ENCODE results near the gene LSMEM2.
A peak's percentile ranks its signal among the peaks of the same experiment; 100 is the strongest.
"Not testable (repeated sequence)": the region's sequence is repeated elsewhere in the genome, so short reads cannot be mapped to it uniquely, and the experiment has no call there.

LSMEM2 gene

DNA sequence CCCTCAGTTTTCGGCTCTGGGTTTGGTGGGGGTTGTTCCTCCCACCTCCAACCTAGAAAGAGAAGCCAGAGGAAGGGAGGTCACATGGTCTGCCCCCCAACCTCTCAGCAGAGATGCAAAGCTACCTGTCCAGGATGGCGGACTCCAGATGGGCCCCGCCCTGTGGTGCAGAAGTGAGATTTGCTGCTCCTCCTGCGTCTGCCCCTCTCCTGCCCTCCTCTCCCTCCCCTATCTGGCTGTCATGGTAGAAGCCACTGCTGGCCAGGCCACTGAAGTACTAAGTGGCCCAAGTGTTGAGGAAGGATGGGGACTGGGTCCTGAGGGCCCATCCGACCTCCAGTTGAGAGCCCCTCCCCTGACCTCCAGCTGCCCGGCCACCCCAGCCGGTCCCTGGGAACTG is 12.1 kb upstream of the LSMEM2 start:
- no peak for DNase-seq

DNA sequence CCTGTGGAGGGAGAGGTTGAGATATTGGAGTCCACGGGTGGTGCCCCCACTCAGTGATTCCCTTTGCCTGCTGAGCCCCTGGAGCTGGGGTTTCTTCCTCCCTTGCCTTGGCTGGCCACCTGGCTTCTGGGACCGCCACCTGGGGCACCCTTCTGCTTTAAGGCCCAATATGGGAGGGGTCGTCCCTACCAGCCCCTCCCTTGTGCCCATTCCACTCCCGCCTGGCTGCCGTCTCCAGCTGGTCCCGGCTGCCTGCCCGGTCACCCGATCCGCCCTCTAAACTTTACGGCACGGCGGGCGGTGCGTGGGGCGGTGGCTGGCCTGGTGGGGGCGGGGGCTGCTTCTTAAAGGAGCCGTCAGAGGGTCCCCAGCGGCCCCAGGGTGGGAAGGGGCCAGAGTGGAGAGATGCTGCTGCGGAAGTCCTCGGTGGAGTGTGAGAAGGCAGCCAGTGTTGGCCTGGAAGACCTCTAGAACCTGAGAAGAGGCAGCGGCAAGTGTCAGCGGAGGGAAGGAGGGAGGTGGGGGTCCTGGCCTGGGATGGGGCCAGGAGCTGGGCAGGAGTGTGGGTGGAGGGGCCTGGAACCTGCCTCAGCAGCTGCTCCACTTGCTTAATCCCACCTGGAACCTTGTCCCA is 11.5 kb upstream of the LSMEM2 start:
- DNase-seq, result no peak

DNA sequence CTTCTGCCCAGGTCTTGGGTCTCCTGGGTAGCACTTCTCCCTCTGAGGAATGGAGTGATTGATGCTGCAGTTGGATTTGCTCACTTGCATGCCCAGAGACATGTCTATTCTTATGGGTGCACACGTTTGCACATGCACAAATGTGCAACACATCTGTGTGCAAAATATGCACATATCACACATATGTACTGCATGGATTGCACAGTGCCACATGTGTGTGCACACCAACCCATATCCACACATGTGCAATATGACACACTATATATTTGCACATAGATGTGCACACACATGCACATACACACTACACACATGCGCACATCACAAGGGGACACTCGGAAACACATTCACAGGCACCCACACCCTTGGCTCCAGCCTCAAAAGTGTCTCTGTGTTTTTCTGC is 10.6 kb upstream of the LSMEM2 start:
- no peak for DNase-seq

DNA sequence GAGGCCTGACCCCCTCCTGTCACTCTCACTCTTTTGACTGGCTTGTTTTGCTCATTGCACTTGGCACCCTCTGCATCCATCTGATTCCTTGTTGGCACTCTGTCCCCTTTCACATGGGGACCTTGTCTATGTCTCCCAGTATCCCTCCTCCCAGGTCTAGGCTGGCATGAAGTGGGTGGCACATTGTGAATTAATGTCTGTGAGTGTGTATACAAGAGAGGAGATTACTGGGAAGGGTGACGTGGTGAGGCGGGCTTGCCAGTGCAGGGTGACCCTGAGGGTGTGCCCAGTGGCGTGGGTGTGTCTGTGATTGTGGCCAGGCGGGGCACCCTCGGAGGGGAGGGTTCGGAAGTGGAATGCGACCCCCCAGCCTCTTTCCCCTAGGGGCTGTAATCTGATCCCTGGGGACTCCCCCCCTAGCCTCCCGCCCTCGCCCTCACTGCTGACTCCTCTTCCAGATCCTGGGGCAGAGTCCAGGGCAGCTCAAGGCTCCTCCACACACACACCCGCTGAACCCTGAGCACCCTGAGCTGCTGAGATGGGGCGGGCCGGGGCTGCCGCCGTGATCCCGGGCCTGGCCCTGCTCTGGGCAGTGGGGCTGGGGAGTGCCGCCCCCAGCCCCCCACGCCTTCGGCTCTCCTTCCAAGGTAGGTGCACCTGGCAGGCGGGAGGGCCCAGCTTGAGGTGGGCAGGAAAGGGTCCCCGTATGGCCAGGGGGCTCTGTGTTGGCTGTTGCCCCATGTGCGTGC is 10.0 kb upstream of the LSMEM2 start, which contains the start of gene SEMA3B:
Gene SEMA3B (plus strand): TSS at position 445 of the 749 bp plus-strand sequence. CDS start 94 bp downstream, at position 539.
- no peak for DNase-seq

DNA sequence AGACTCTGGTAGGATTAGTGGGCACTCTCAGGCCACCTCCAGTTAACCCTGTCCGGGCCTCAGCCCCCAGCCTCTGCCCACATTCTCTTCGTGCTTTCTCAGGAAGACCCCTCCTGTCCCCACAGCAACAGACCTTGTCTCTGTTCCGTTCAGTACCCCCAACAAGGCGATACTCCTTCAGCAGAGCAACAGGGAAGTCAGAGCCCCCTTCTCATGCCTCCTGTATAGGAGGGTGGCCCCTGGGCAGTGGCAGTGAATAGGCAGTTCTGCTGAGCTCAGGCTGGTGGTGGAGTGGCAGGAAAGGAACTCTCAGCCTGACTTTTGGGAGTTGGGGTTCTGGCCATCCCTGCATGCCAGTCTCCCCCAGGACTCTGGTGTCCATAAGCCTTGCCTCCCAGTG is 9.4 kb upstream of the LSMEM2 start:
- no peak for DNase-seq

DNA sequence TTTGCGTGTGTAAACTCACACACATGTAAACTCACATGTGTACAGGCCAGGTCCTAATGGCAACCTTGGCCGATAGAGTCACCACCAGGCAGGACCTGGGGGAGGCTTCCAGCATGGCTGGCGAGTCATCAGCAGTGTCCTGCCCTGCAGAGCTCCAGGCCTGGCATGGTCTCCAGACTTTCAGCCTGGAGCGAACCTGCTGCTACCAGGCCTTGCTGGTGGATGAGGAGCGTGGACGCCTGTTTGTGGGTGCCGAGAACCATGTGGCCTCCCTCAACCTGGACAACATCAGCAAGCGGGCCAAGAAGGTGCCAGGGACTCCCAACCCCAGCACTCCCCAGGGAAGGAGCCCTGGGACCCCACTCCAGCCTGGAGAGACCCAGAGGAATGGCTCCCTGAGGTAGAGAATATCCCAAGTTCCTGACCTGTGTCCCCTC is 8.9 kb upstream of the LSMEM2 start:
- DNase-seq, result no peak

DNA sequence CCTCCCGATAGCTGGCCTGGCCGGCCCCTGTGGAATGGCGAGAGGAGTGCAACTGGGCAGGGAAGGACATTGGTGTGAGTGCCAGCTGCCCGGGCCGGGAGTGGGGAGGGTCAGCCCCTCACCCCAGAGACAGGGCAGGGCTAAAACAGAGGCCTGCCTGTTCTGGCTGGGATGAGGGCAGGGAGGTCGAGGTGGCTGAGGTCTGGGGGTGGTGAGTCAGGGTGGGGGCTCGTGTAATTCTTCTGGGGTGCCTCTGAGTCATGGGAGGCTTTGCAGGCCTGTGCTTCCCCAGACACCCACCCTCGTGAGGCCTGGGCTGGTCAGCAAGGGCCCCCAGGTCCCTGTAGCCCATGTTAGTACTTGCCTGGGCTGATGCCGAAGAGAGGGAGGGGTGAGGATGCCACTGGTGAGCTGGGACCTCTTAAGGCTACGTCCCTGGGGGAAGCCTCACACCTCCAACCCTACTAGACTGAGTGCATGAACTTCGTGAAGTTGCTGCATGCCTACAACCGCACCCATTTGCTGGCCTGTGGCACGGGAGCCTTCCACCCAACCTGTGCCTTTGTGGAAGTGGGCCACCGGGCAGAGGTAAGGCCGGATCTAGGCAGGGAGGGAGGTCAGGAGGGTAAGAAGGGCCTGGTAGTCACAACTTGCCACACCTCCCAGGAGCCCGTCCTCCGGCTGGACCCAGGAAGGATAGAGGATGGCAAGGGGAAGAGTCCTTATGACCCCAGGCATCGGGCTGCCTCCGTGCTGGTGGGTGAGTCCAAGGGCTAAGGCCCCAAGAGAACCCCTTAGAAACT is 8.3 kb upstream of the LSMEM2 start:
- no peak for DNase-seq

DNA sequence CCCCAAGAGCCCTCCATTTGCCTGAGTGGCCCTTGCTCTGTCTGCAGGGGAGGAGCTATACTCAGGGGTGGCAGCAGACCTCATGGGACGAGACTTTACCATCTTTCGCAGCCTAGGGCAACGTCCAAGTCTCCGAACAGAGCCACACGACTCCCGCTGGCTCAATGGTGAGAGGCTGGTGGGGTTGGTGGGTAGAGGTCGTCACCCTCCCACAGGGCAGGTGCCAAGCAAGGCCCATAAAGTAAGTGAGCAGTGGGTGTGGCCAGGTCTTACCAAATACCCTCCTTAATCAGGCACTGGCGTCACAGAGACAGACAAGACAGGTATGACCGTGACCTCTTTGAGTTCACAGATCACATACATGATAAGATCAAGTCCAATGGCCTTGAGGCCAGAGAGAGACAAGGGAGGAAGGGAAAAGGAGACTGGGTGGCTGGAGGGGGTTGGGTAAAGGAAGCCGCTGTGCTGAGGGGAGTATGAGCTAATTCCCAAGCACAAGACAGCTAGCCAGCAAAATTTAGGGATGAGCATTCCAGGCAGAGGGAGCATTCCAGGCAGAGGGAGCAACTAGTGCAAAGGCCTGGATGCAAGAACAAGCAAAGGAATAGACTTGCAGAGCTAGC is 7.5 kb upstream of the LSMEM2 start:
- no peak for DNase-seq

DNA sequence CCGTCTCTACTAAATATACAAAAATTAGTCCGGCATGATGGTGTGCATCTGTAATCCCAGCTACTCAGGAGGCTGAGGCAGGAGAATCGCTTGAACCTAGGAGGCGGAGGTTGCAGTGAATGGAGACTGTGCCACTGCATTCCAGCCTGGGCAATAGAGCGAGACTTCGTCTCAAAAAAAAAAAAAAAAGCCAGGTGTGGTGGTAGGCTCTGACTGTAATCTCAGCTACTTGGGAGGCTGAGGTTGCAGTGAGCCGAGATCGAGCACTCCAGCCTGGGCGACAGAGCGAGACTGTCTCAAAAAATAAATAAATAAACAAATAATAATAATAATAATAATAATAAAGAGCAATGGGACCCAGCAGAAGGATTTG is 6.4 kb upstream of the LSMEM2 start:
- not testable (repeated sequence) for DNase-seq

DNA sequence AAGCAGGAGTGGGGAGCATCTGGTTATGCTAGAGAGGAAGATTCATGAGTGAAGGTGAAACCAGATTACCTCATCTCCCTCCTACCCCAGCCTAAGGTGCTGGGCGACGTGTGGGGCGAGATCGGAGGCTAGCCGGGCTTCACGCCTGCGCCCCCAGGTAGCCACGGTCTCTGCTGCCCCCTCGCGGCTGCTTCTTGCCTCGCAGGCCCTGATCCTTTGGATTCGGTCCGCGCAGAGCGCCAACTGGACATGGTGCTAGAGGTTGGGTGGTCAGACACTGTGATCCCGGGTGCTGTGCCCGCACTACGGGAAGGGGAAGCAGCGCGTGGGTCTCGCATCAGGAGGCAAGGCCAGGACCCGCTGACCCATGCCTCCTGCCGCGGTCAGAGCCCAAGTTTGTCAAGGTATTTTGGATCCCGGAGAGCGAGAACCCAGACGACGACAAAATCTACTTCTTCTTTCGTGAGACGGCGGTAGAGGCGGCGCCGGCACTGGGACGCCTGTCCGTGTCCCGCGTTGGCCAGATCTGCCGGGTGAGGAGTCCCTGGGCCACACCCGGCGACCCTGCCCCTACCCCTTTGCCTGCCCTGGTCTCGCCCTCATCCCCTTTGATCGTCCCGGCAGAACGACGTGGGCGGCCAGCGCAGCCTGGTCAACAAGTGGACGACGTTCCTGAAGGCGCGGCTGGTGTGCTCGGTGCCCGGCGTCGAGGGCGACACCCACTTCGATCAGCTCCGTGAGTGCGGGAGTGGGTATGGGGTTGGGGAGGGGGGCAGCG is 5.8 kb upstream of the LSMEM2 start:
- peak; percentile 100 for DNase-seq

DNA sequence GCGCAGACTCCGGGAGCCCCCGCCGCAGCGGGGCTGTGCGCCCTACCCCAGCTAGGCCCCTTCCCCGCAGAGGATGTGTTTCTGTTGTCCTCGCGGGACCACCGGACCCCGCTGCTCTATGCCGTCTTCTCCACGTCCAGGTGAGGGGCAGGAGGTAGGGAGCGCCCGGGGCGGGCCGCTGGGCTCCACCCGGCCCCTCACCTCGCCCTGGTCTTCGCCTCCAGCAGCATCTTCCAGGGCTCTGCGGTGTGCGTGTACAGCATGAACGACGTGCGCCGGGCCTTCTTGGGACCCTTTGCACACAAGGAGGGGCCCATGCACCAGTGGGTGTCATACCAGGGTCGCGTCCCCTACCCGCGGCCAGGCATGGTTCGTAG is 5.2 kb upstream of the LSMEM2 start:
- DNase-seq, result no peak

DNA sequence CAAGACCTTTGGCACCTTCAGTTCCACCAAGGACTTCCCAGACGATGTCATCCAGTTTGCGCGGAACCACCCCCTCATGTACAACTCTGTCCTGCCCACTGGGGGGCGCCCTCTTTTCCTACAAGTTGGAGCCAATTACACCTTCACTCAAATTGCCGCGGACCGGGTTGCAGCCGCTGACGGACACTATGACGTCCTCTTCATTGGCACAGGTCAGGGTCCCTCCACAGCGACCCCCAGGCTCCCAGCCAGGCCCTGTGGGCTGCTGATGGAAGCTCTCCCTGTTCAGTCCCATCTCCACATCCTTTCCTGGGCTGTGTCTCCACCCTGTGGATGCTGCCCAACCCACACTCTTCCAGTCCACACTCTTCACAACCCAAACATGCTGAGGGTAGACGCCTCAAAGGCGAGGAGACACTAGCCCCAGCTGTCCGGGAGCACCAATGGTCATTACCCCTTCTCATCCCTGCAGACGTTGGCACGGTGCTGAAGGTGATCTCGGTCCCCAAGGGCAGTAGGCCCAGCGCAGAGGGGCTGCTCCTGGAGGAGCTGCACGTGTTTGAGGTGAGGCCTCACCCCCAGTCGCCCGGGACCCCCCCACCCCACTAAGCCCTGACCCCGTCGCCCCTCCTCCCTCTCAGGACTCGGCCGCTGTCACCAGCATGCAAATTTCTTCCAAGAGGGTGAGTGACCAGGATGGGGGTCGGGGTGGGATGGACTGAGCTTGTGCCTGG is 4.3 kb upstream of the LSMEM2 start:
- DNase-seq, result peak; percentile 99

DNA sequence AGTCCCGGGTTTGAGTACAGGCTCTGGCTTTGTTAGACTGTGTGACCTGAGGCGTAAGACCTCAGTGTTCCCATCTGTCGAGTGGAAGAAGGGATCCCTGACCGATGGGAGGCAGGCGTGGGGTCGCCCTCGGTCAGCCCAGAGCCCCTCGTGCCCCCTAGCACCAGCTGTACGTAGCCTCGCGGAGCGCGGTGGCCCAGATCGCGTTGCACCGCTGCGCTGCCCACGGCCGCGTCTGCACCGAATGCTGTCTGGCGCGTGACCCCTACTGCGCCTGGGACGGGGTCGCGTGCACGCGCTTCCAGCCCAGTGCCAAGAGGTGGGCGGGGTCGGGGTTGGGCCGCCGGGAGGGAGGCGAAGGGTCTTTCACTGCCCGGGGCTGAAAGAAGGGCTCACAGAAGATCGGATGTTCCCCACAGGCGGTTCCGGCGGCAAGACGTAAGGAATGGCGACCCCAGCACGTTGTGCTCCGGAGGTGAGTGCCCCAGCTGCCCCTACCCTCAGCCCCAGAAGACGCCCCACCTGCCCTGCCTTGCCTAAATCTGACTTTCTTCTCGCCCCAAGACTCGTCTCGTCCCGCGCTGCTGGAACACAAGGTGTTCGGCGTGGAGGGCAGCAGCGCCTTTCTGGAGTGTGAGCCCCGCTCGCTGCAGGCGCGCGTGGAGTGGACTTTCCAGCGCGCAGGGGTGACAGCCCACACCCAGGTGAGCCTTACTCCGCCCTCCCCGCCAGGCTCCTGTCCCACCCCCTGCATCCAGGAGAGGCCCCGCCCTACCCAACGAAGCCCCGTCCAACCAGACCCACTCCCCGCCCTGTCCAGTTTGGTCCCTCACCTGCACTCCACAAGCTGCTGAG is 3.5 kb upstream of the LSMEM2 start:
- DNase-seq, result no peak

DNA sequence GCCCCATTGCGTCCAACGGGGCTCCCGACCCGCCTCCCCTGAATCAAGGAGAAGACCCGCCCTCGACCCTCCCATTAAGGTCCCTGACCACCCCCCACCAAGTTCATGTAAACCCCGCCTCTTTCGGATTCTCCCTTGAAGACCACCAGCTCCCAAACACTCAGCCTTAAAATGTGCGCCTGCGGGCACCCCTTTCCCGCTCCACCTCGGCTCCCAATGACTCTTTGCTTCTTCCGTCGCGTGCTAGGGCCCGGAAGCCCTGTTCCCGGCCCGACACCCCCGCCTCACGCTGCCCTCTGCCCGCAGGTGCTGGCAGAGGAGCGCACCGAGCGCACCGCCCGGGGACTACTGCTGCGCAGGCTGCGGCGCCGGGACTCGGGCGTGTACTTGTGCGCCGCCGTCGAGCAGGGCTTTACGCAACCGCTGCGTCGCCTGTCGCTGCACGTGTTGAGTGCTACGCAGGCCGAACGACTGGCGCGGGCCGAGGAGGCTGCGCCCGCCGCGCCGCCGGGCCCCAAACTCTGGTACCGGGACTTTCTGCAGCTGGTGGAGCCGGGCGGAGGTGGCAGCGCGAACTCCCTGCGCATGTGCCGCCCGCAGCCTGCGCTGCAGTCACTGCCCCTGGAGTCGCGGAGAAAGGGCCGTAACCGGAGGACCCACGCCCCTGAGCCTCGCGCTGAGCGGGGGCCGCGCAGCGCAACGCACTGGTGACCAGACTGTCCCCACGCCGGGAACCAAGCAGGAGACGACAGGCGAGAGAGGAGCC is 2.7 kb upstream of the LSMEM2 start:
- DNase-seq, result no peak

DNA sequence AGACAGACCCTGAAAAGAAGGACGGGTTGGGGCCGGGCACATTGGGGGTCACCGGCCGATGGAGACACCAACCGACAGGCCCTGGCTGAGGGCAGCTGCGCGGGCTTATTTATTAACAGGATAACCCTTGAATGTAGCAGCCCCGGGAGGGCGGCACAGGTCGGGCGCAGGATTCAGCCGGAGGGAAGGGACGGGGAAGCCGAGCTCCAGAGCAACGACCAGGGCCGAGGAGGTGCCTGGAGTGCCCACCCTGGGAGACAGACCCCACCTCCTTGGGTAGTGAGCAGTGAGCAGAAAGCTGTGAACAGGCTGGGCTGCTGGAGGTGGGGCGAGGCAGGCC is 2.2 kb upstream of the LSMEM2 start:
- no peak for DNase-seq

DNA sequence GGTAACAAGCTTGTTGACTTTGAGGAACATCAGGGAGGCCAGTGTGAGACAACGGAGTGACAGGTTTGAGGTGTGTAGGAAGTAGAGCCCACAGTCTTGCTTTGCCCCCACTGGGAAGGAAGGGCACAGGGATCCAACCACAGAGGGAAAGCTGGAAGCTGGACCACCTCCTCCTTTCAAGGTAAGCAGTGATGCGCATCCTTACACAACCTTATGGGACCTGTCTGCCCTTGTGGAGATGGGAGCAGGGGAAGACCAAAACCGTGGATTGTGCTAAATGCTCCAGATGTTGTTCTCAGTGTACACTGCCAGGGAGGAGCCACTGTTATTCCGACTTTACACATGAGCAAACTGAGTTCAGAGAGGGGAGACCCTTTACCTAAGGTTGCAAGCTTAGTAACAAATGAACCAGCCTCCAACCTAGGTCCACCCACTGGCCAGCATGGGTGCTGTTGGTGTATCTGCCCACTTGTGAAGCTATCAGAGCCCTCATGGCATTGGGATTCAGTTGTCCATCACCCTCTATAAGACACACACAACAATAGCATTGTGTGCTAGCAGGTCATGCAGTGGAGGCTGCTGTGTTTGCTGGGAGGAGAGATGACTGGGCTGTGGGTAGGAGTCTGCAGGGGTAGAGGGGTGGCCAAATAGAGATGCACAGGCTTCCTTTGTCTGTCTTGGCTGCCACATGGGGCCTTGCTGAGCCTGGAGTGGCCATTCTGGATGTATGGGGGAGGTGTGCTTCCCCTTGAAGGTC is 586 bp upstream of the LSMEM2 start:
- no peak for DNase-seq

DNA sequence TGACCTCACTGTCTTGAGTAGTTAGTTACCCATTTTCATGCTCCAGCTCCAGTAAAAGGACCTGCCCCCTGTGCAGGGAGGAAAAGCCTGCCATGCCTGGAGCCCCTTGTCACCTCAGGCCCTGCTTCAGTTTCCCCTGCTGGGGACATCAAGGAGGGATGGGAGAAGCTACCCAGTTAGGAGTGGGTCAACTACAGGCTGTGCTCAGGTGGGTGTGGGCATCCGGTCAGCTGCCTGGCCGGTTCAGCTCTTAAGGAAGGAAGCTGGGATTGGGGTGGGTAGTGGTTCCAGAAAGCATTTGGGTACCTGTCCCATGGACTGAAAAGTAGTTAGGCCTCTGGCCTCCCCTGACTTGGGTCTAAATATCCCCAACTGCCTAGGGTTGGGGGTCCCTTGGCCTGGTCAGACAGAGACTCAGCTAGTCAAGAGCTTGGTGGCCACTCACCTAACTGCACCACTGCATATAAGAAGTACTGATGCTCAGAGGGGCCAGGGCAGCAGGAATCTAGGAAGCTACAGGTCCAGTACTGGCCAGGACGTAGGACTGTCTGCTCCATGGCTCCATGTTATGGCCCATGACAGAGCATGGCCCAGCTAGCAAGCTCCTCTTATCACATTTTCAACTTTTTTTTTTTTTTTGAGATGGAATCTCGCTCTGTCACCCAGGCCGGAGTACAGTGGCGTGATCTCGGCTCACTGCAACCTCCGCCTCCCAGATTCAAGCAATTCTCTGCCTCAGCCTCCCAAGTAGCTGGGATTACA is 549 bp downstream of the LSMEM2 start:
- no peak for DNase-seq

DNA sequence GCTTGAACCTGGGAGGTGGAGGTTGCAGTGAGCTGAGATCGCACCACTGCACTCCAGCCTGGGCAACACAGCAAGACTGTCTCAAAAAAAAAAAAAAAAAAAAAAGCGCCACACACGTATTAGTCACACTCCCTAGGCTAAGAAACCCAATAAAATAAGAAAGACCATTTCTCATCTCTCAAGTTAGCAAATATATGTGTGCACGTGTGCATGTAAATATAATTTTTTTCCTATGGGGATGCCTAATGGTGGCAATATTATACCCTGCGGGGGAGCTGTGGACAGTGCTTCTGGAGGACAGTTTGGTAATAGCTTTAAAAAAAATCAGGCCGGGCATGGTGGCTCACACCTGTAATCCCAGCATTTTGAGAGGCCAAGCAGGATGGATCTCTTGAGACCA is 5.2 kb downstream of the LSMEM2 start:
- DNase-seq, result not testable (repeated sequence)
